PC-9 (cell line): Measurements from ENCODE around the gene B4GALT1.
"Not testable (repeated sequence)": the region's sequence is repeated elsewhere in the genome, so short reads cannot be mapped to it uniquely, and the experiment has no call there.

Experiments used
- CTCF ChIP-seq: fragments of 200-600 bp; sonication (generic); conservative IDR thresholded peaks from 2 replicates; pipeline ENCODE4 v1.6.1; 2017; ENCODE audit warnings: mixed run types, antibody characterized with exemption, mild to moderate bottlenecking, moderate library complexity
- EZH2 ChIP-seq: fragments of 200-600 bp; sonication (generic); IDR thresholded peaks from 2 replicates; pipeline ENCODE4 v1.8.0; 2017; ENCODE audit warnings: antibody characterized with exemption, low read depth

GRCh38 chr9:33160446-33160845 is 6.7 kb downstream of the B4GALT1 start:
- not testable (repeated sequence) for TF ChIP-seq CTCF, EZH2
